Rectal smooth muscle tissue (tissue), 1 donor: ENCODE measurements around the gene RNF151.

Source experiments
- H3K27ac ChIP-seq: one replicate; pipeline ENCODE4 v1.7.0; 2013; ENCODE audit warnings: low read depth, low read length, inconsistent platforms
- H3K27me3 ChIP-seq: one replicate; pipeline ENCODE4 v1.7.0; 2013; ENCODE audit warnings: low read length; ENCODE audit not compliant: control insufficient read depth, insufficient read depth
- H3K36me3 ChIP-seq: one replicate; pipeline ENCODE4 v1.7.0; 2013; ENCODE audit warnings: low read length; ENCODE audit not compliant: control insufficient read depth, insufficient read depth
- H3K4me1 ChIP-seq: one replicate; pipeline ENCODE4 v1.7.0; 2013; ENCODE audit warnings: low read length; ENCODE audit not compliant: control insufficient read depth, insufficient read depth
- H3K4me3 ChIP-seq: one replicate; pipeline ENCODE4 v1.7.0; 2013; ENCODE audit warnings: low read length
- H3K9ac ChIP-seq: one replicate; pipeline ENCODE4 v1.7.0; 2013; ENCODE audit warnings: low read length

Gene RNF151

GRCh38 chr16:1979271-1980029, 12.8 kb downstream of the RNF151 start:
- Histone ChIP-seq H3K27me3 (peaks cover 17% of the 10 kb centered on the region), H3K4me1 (no peaks in the 10 kb centered on the region), H3K4me3 (peak overlapping the region; percentile 19), H3K27ac (no peak overlapping the region), H3K9ac (no peak overlapping the region), H3K36me3 (peaks cover 26% of the 10 kb centered on the region)

- H3K4me3 ChIP-seq = peak overlapping the region; percentile 19
- H3K27me3 ChIP-seq = peaks cover 17% of the 10 kb centered on the region
- no peak overlapping the region for H3K27ac ChIP-seq
- no peak overlapping the region for H3K9ac ChIP-seq
- peaks cover 18% of the 10 kb centered on the region for H3K36me3 ChIP-seq
- H3K4me1 ChIP-seq = peaks cover 7% of the 10 kb centered on the region
Measured at GRCh38 chr16:1980030-1980769, 13.5 kb downstream of the RNF151 start.

DNA sequence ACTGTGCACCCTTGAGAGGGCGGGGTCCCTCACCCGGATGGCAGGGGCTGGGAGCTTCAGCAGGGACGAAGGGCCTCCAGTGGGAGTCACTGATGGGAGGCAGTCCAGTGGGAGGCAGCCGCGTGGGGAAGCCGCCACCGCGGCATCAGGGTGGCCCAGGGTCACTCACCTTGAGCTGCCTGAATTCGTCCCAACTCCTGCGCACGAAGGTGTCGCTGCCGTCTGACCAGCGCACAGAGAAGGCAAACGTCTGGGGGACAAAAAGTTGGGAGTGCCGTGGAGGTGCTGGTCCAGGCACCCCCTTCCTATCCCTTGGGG, 14.1 kb downstream of the RNF151 start:
- Histone ChIP-seq H3K27ac (no peak overlapping the region), H3K4me1 (peaks cover 7% of the 10 kb centered on the region), H3K27me3 (peaks cover 17% of the 10 kb centered on the region), H3K36me3 (peaks cover 13% of the 10 kb centered on the region), H3K9ac (no peak overlapping the region), H3K4me3 (peak overlapping the region; percentile 18)

GRCh38 chr16:1981398-1981836, 14.8 kb downstream of the RNF151 start, which contains the start of gene NOXO1:
NOXO1 (minus strand) TSS chr16:1981469; CDS start chr16:1981179, 290 bp downstream.
- Histone ChIP-seq H3K27ac (no peak within 1 kb of the TSS), H3K9ac (no peak within 1 kb of the TSS), H3K27me3 (peaks cover 17% of the 10 kb centered on the region), H3K4me3 (peak within 1 kb of the TSS; percentile 18), H3K36me3 (peaks cover 9% of the 10 kb centered on the region), H3K4me1 (peaks cover 7% of the 10 kb centered on the region)

DNA sequence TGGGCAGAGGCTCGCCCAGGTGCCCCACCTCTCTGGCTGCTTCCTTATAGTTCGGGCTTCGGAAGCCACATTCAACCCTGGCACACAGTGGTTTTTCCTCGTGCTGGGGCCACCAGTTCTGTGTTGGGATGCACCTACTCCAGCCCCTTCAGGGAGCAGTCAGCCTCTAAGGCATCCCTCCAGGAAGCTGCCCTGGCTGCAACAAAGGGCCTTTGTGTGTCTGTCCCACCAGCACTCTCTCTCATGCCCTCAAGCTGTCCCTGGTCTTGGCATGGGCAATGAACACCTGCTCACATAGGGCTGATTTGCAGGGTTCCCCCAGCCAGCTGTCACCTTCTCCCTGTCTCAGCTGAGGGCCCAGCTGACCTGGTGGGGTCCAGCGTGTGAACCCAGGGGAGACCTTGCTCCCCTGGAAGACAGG, 15.4 kb downstream of the RNF151 start:
- H3K4me3 ChIP-seq = no peak overlapping the region
- no peak overlapping the region for H3K9ac ChIP-seq
- H3K36me3 ChIP-seq = peaks cover 8% of the 10 kb centered on the region
- no peak overlapping the region for H3K27ac ChIP-seq
- H3K4me1 ChIP-seq = peaks cover 7% of the 10 kb centered on the region
- H3K27me3 ChIP-seq = peaks cover 17% of the 10 kb centered on the region

GRCh38 chr16:1982991-1983543, 16.4 kb downstream of the RNF151 start:
- Histone ChIP-seq H3K9ac (no peak overlapping the region), H3K4me1 (peaks cover 7% of the 10 kb centered on the region), H3K36me3 (peaks cover 9% of the 10 kb centered on the region), H3K4me3 (peak overlapping the region; percentile 74), H3K27me3 (peaks cover 17% of the 10 kb centered on the region), H3K27ac (peak overlapping the region; percentile 51)

DNA sequence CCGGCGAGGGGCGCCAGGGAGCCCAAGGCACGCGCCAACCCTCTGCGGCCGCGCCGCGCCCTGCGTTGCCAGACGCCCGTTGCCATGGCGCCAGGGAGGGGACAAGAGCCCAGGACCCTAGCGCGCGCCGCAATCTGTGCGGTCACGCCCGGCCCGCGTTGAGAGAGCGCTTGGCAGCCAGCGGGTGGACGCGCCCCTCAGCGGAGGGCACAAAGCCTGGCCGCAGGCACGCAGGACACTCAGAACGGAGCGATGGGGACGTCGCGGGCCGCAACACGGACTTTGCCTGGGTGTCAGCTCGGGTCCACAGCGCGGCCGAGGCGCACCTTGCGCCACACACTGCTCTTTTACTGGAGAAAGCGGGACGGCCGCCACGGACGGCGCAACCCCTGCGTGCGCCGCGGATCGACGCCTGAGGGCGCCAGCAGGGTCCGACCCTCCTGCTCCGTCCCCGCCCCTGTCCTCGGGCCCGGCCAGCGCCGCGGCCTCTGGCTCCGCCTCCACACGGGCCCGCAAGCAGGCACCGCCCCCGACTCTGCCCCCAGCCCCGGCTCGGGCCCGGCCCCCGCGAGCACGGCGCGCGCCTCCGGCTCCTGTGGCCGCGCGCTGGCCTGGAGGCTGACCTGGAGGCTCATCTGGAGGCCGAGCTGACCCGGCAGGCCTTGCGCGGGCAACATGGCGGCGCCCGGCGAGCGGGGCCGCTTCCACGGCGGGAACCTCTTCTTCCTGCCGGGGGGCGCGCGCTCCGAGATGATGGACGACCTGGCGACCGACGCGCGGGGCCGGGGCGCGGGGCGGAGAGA, 17.1 kb downstream of the RNF151 start, which contains the start of gene GFER:
GFER (plus strand) TSS at position 650 of the 803 bp plus-strand sequence; CDS start at position 676, 26 bp downstream.
- Histone ChIP-seq H3K27me3 (peaks cover 20% of the 10 kb centered on the region), H3K27ac (peak within 1 kb of the TSS; percentile 51), H3K9ac (peak within 1 kb of the TSS; percentile 51), H3K4me3 (peak within 1 kb of the TSS; percentile 74), H3K4me1 (peaks cover 7% of the 10 kb centered on the region), H3K36me3 (peaks cover 7% of the 10 kb centered on the region)

- Histone ChIP-seq H3K27me3 (peaks cover 23% of the 10 kb centered on the region), H3K4me1 (peaks cover 7% of the 10 kb centered on the region), H3K27ac (peak overlapping the region; percentile 51), H3K4me3 (peak overlapping the region; percentile 74), H3K36me3 (peaks cover 7% of the 10 kb centered on the region), H3K9ac (peak overlapping the region; percentile 51)
Measured at GRCh38 chr16:1984347-1985225, 17.9 kb downstream of the RNF151 start.

- H3K36me3 ChIP-seq = peaks cover 7% of the 10 kb centered on the region
- H3K9ac ChIP-seq = peak overlapping the region; percentile 51
- peaks cover 25% of the 10 kb centered on the region for H3K27me3 ChIP-seq
- H3K27ac ChIP-seq = no peak overlapping the region
- peaks cover 7% of the 10 kb centered on the region for H3K4me1 ChIP-seq
- H3K4me3 ChIP-seq = peak overlapping the region; percentile 74
Measured at GRCh38 chr16:1985466-1986150, 19.0 kb downstream of the RNF151 start.

GRCh38 chr16:1987198-1987597, 20.5 kb downstream of the RNF151 start:
- H3K4me1 ChIP-seq = peaks cover 7% of the 10 kb centered on the region
- H3K27ac ChIP-seq = no peak overlapping the region
- H3K9ac ChIP-seq = no peak overlapping the region
- H3K36me3 ChIP-seq = peaks cover 7% of the 10 kb centered on the region
- peaks cover 26% of the 10 kb centered on the region for H3K27me3 ChIP-seq
- H3K4me3 ChIP-seq = no peak overlapping the region
